CD14-positive monocyte (primary cell): ENCODE measurements around the gene ATE1. TPM values are rescaled to one million over a fixed set of nuclear protein-coding genes. Genes with fewer than 3 reads are reported as not detected.

Experiments
- DNase-seq, 3 donors: peaks; one replicate each; pipeline ENCODE4 v3.0.0-alpha.2; 2011 to 2022
- H2AFZ ChIP-seq: 2 replicates; pipeline ENCODE4 v1.6.0; 2012; ENCODE audit warnings: mild to moderate bottlenecking, low read depth, low read length, inconsistent platforms; ENCODE audit not compliant: insufficient read depth, poor library complexity, severe bottlenecking
- H3K27ac ChIP-seq, 2 donors: 1 replicate in 1 of 2; 2 replicates in 1 of 2; pipeline ENCODE4 v1.5.1; 2012 to 2013; ENCODE audit warnings: low read length in 2 of 2, control low read depth in 1 of 2, inconsistent platforms in 1 of 2, low read depth in 1 of 2, mild to moderate bottlenecking in 1 of 2
- H3K27me3 ChIP-seq, 2 donors: one replicate each; pipeline versions ENCODE4 v1.6.0 to v1.6.1; 2011 to 2013; ENCODE audit warnings: low read length in 2 of 2; ENCODE audit not compliant: control insufficient read depth in 2 of 2, insufficient read depth in 2 of 2
- H3K36me3 ChIP-seq, 2 donors: replicated peaks in 1 of 2; 1 replicate in 1 of 2; 2 replicates in 1 of 2; pipeline versions ENCODE4 v1.5.1 to v1.6.1; 2012 to 2013; ENCODE audit warnings: low read length in 2 of 2, control low read depth in 1 of 2, inconsistent platforms in 1 of 2, mild to moderate bottlenecking in 1 of 2; ENCODE audit not compliant: insufficient read depth in 2 of 2, control insufficient read depth in 1 of 2
- H3K4me1 ChIP-seq, 2 donors: 1 replicate in 1 of 2; 2 replicates in 1 of 2; pipeline versions ENCODE4 v1.5.1 to v1.6.1; 2012 to 2013; ENCODE audit warnings: low read length in 2 of 2, control low read depth in 1 of 2, inconsistent platforms in 1 of 2, mild to moderate bottlenecking in 1 of 2, moderate library complexity in 1 of 2; ENCODE audit not compliant: insufficient read depth in 2 of 2, control insufficient read depth in 1 of 2
- H3K4me2 ChIP-seq: replicated peaks from 2 replicates; pipeline ENCODE3; 2012; ENCODE audit warnings: low read length, moderate library complexity, mild to moderate bottlenecking; ENCODE audit not compliant: poor library complexity, severe bottlenecking; ENCODE audit errors: extremely low read depth
- H3K4me3 ChIP-seq, 3 experiments: fragments of 200-600 bp in 1 of 3; sonication (generic) in 1 of 3; replicated peaks in 1 of 3; 1 replicate in 2 of 3; 2 replicates in 1 of 3; pipeline ENCODE4 v1.5.1; 2011 to 2013; ENCODE audit warnings: low read length in 3 of 3, mild to moderate bottlenecking in 3 of 3, control low read depth in 2 of 3, low read depth in 2 of 3, inconsistent platforms in 1 of 3, moderate library complexity in 1 of 3
- H3K79me2 ChIP-seq: 2 replicates; pipeline ENCODE4 v1.6.0; 2012; ENCODE audit warnings: mild to moderate bottlenecking, control low read depth, inconsistent platforms, low read length, moderate library complexity; ENCODE audit not compliant: insufficient read depth
- H3K9ac ChIP-seq: 2 replicates; pipeline ENCODE4 v1.6.0; 2017; ENCODE audit warnings: low read length, mild to moderate bottlenecking; ENCODE audit not compliant: insufficient read depth, poor library complexity, severe bottlenecking
- H3K9me3 ChIP-seq, 2 donors: replicated peaks in 1 of 2; 1 replicate in 1 of 2; 2 replicates in 1 of 2; pipeline versions ENCODE4 v1.5.1 to v1.6.1; 2012 to 2013; ENCODE audit warnings: low read length in 2 of 2, control low read depth in 1 of 2; ENCODE audit not compliant: control insufficient read depth in 1 of 2, insufficient read depth in 1 of 2
- H4K20me1 ChIP-seq: 2 replicates; pipeline ENCODE4 v1.6.0; 2012; ENCODE audit warnings: mild to moderate bottlenecking, low read length, control low read depth, moderate library complexity; ENCODE audit not compliant: insufficient read depth
- H3K27ac Mint-ChIP-seq, 7 donors: one replicate each; pipeline ENCODE4 v1.8.0; 2020; ENCODE audit warnings: mild to moderate bottlenecking in 7 of 7, mixed read lengths in 7 of 7, moderate library complexity in 6 of 7, inconsistent platforms in 2 of 7
- H3K27me3 Mint-ChIP-seq, 3 donors: one replicate each; pipeline ENCODE4 v1.8.0; 2021 to 2022; ENCODE audit warnings: low read depth in 3 of 3, mild to moderate bottlenecking in 3 of 3, mixed read lengths in 3 of 3, moderate library complexity in 3 of 3, inconsistent platforms in 1 of 3
- H3K36me3 Mint-ChIP-seq, 2 donors: one replicate each; pipeline ENCODE4 v1.8.0; 2020; ENCODE audit warnings: mixed read lengths in 2 of 2, inconsistent platforms in 1 of 2, mild to moderate bottlenecking in 1 of 2
- H3K4me1 Mint-ChIP-seq: one replicate; pipeline ENCODE4 v1.8.0; 2020; ENCODE audit warnings: mild to moderate bottlenecking, mixed read lengths
- H3K4me3 Mint-ChIP-seq, 2 donors: one replicate each; pipeline ENCODE4 v1.8.0; 2020; ENCODE audit warnings: mild to moderate bottlenecking in 2 of 2, mixed read lengths in 2 of 2, moderate library complexity in 1 of 2
- H3K9me3 Mint-ChIP-seq, 7 donors: one replicate each; pipeline ENCODE4 v1.8.0; 2020 to 2022; ENCODE audit warnings: mixed read lengths in 7 of 7, mild to moderate bottlenecking in 6 of 7, moderate library complexity in 6 of 7, inconsistent platforms in 2 of 7
- CTCF ChIP-seq: fragments of 200-600 bp; IDR thresholded peaks from one replicate; pipeline ENCODE4 v1.8.0; 2022; ENCODE audit warnings: antibody characterized with exemption, mild to moderate bottlenecking
- WGBS: methylation state at CpG from one replicate; pipeline ENCODE4 v1.1.5; 2013; ENCODE audit warnings: missing lambda C conversion rate; ENCODE audit not compliant: insufficient coverage; 5-methylcytosine and 5-hydroxymethylcytosine counted together
- intact Hi-C, 2 donors: fragments of 100-400 bp; cut with micrococcal nuclease; formaldehyde crosslinking; loops; one replicate each; pipeline versions ENCODE4 v1.15.0 to v1.15.1; 2023
- polyA plus RNA-seq, 3 donors: library from polyadenylated mRNA; depleted of rRNA in 1 of 3; unstranded in 2 of 3; stranded (reverse) in 1 of 3; fragments of 300-500 nt in 2 of 3; fragments of >200 nt in 1 of 3; fragmentation: Illumina TruSeq in 2 of 3; gene quantifications; 1 replicate in 2 of 3; 2 replicates in 1 of 3; pipeline ENCODE4 v1.2.3, GENCODE V29; 2012 to 2021

ATE1 gene
- polyA plus RNA-seq, 3 donors: 9.2 to 19.5 (median 15.8) TPM

- Histone ChIP-seq H3K36me3 (peaks cover 4 to 10% of the 10 kb centered on the region in 2 donors), H3K9me3 (peaks cover 0 to 3% of the 10 kb centered on the region in 2 donors), H3K27me3 (no peaks in the 10 kb centered on the region), H4K20me1 (no peaks in the 10 kb centered on the region), H3K27ac (no peak overlapping the region), H3K9ac (no peak overlapping the region), H3K4me1 (no peaks in the 10 kb centered on the region), H2AFZ (no peak overlapping the region), H3K79me2 (no peaks in the 10 kb centered on the region), H3K4me3 (no peak overlapping the region), H3K4me2 (no peak overlapping the region)
- intact Hi-C loops: no loop called here
- peaks cover 21 to 34% of the 10 kb centered on the region in 2 donors for H3K36me3 Mint-ChIP-seq
- no peaks in the 10 kb centered on the region for H3K27me3 Mint-ChIP-seq
- no CpG with 5 or more reads among the region's 3 CpGs for WGBS
- H3K4me1 Mint-ChIP-seq: no peaks in the 10 kb centered on the region
- no peak for TF ChIP-seq CTCF
- H3K4me3 Mint-ChIP-seq: no peak overlapping the region
- H3K9me3 Mint-ChIP-seq: peaks cover 2 to 5% (median 3%) of the 10 kb centered on the region in 7 donors
- no peak for DNase-seq
- no peak overlapping the region for H3K27ac Mint-ChIP-seq
Observed at GRCh38 chr10:121788115-121788514, 139.7 kb downstream of the ATE1 start.

GRCh38 chr10:121787169-121787568 lies 140.7 kb downstream of the ATE1 start:
- peaks cover 0 to 3% of the 10 kb centered on the region in 2 donors for H3K9me3 ChIP-seq
- no peak overlapping the region for H3K4me3 Mint-ChIP-seq
- H3K4me1 Mint-ChIP-seq: no peaks in the 10 kb centered on the region
- no CpG with 5 or more reads among the region's 2 CpGs for WGBS
- no peaks in the 10 kb centered on the region for H3K27me3 ChIP-seq
- no peak overlapping the region for H3K4me2 ChIP-seq
- no peaks in the 10 kb centered on the region for H3K79me2 ChIP-seq
- no peak for TF ChIP-seq CTCF
- peaks cover 2 to 5% (median 3%) of the 10 kb centered on the region in 7 donors for H3K9me3 Mint-ChIP-seq
- intact Hi-C loops: no loop called here
- DNase-seq: no peak
- H3K9ac ChIP-seq: no peak overlapping the region
- H4K20me1 ChIP-seq: no peaks in the 10 kb centered on the region
- H3K36me3 ChIP-seq: peaks cover 4 to 10% of the 10 kb centered on the region in 2 donors
- H3K4me3 ChIP-seq: no peak overlapping the region
- no peaks in the 10 kb centered on the region for H3K4me1 ChIP-seq
- H3K27ac Mint-ChIP-seq: no peak overlapping the region
- H2AFZ ChIP-seq: no peak overlapping the region
- no peaks in the 10 kb centered on the region for H3K27me3 Mint-ChIP-seq
- H3K27ac ChIP-seq: no peak overlapping the region
- H3K36me3 Mint-ChIP-seq: peaks cover 27 to 40% of the 10 kb centered on the region in 2 donors
